ENCODE measurements around the gene GLYR1. TPM values are rescaled to one million over a fixed set of nuclear protein-coding genes. Genes with fewer than 3 reads are reported as not detected.

The GLYR1 gene
- polyA plus RNA-seq, 1 donor (not counting 4 experiments of a cell fraction or from before 2014, with no cell fraction given): 42.6 TPM

DNA sequence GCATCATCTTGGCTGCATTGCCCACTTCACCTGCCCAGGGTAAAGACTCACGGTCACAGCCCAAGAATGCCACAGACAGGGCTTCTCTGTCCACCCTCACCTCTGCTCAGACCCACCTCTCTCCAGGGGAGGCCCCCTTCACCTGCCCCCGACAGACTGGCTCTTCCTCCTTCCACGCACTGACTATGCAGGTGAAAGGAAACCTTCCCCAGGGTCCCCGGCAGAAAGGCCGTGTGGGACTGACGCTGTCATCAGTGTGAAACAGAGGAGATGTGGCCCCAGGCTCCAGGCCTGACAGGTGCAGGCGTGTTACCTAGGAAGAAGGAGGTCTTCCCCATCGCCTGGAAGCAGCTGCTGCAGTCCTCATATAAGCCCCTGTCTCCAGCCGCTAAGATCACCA lies 35.3 kb downstream of the GLYR1 start:
- no peak for FAIRE-seq
- no peaks in the 10 kb centered on the region for H3K79me2 ChIP-seq (ENCODE audit: control insufficient read depth, insufficient read depth, low read length)
- dilution Hi-C loops (cut with MboI; ENCODE audit: extremely low pct_ligation_motif_present, low sequenced_read_pairs): no loop called here
- H3K27me3 ChIP-seq (ENCODE audit: control insufficient read depth, extremely low read depth, insufficient read depth, low read length): no peaks in the 10 kb centered on the region
- H3K27ac ChIP-seq (ENCODE audit: control insufficient read depth, insufficient read depth, low read length): no peak overlapping the region
- no peak overlapping the region for H3K4me2 ChIP-seq (ENCODE audit: control insufficient read depth, extremely low read depth, insufficient read depth, low read depth, low read length)
- no peak for TF ChIP-seq EZH2 (IDR thresholded peaks at IDR 0.05; ENCODE audit: low read length)
- TF ChIP-seq, protein P1, sequence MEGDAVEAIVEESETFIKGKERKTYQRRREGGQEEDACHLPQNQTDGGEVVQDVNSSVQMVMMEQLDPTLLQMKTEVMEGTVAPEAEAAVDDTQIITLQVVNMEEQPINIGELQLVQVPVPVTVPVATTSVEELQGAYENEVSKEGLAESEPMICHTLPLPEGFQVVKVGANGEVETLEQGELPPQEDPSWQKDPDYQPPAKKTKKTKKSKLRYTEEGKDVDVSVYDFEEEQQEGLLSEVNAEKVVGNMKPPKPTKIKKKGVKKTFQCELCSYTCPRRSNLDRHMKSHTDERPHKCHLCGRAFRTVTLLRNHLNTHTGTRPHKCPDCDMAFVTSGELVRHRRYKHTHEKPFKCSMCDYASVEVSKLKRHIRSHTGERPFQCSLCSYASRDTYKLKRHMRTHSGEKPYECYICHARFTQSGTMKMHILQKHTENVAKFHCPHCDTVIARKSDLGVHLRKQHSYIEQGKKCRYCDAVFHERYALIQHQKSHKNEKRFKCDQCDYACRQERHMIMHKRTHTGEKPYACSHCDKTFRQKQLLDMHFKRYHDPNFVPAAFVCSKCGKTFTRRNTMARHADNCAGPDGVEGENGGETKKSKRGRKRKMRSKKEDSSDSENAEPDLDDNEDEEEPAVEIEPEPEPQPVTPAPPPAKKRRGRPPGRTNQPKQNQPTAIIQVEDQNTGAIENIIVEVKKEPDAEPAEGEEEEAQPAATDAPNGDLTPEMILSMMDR (optimal IDR thresholded peaks at IDR 0.05 in 1 of 3, IDR thresholded peaks at IDR 0.05 in 1 of 3, conservative IDR thresholded peaks at IDR 0.05 in 1 of 3; ENCODE audit: extremely low read depth in 1 of 3, insufficient read depth in 2 of 3, low read length in 3 of 3): no peak
- no peak overlapping the region for H3K9ac ChIP-seq (ENCODE audit: control insufficient read depth, extremely low read depth, insufficient read depth, low read length)
- H2AFZ ChIP-seq (ENCODE audit: control insufficient read depth, low read length): no peak overlapping the region
- H3K4me1 ChIP-seq (ENCODE audit: control insufficient read depth, extremely low read depth, insufficient read depth, low read length): peaks cover 2% of the 10 kb centered on the region
- no peaks in the 10 kb centered on the region for H3K9me3 ChIP-seq (ENCODE audit: control insufficient read depth, low read depth, low read length)
- H3K36me3 ChIP-seq (ENCODE audit: control insufficient read depth in 2 of 2, extremely low read depth in 1 of 2, insufficient read depth in 2 of 2, low read length in 2 of 2): peaks cover 21 to 34% of the 10 kb centered on the region in 2 experiments
- no peaks in the 10 kb centered on the region for H3K9me1 ChIP-seq (ENCODE audit: control insufficient read depth, extremely low read depth, insufficient read depth, low read length)
- no peaks in the 10 kb centered on the region for H4K20me1 ChIP-seq (ENCODE audit: control insufficient read depth, extremely low read depth, insufficient read depth, low read length)
- H3K4me3 ChIP-seq (ENCODE audit: control insufficient read depth in 2 of 3, extremely low read depth in 1 of 3, insufficient read depth in 2 of 3, low read depth in 1 of 3, low read length in 3 of 3): no peak overlapping the region
- no peak for DNase-seq (ENCODE audit: low read depth, low spot score)

- TF ChIP-seq EZH2 (IDR thresholded peaks at IDR 0.05; ENCODE audit: low read length): no peak
- TF ChIP-seq, protein P1 (optimal IDR thresholded peaks at IDR 0.05 in 1 of 3, IDR thresholded peaks at IDR 0.05 in 1 of 3, conservative IDR thresholded peaks at IDR 0.05 in 1 of 3; ENCODE audit: extremely low read depth in 1 of 3, insufficient read depth in 2 of 3, low read length in 3 of 3): no peak
- no peaks in the 10 kb centered on the region for H3K27me3 ChIP-seq (ENCODE audit: control insufficient read depth, extremely low read depth, insufficient read depth, low read length)
- no peaks in the 10 kb centered on the region for H3K9me1 ChIP-seq (ENCODE audit: control insufficient read depth, extremely low read depth, insufficient read depth, low read length)
- H3K9me3 ChIP-seq (ENCODE audit: control insufficient read depth, low read depth, low read length): no peaks in the 10 kb centered on the region
- no peak for DNase-seq (ENCODE audit: low read depth, low spot score)
- H3K9ac ChIP-seq (ENCODE audit: control insufficient read depth, extremely low read depth, insufficient read depth, low read length): no peak overlapping the region
- peaks cover 21 to 34% of the 10 kb centered on the region in 2 experiments for H3K36me3 ChIP-seq (ENCODE audit: control insufficient read depth in 2 of 2, extremely low read depth in 1 of 2, insufficient read depth in 2 of 2, low read length in 2 of 2)
- no peaks in the 10 kb centered on the region for H4K20me1 ChIP-seq (ENCODE audit: control insufficient read depth, extremely low read depth, insufficient read depth, low read length)
- no peaks in the 10 kb centered on the region for H3K79me2 ChIP-seq (ENCODE audit: control insufficient read depth, insufficient read depth, low read length)
- no peak overlapping the region for H3K4me2 ChIP-seq (ENCODE audit: control insufficient read depth, extremely low read depth, insufficient read depth, low read depth, low read length)
- no peak for FAIRE-seq
- dilution Hi-C loops (cut with MboI; ENCODE audit: extremely low pct_ligation_motif_present, low sequenced_read_pairs): no loop called here
- H3K4me3 ChIP-seq (ENCODE audit: control insufficient read depth in 2 of 3, extremely low read depth in 1 of 3, insufficient read depth in 2 of 3, low read depth in 1 of 3, low read length in 3 of 3): no peak overlapping the region
- H3K27ac ChIP-seq (ENCODE audit: control insufficient read depth, insufficient read depth, low read length): no peak overlapping the region
- H3K4me1 ChIP-seq (ENCODE audit: control insufficient read depth, extremely low read depth, insufficient read depth, low read length): peaks cover 2% of the 10 kb centered on the region
- no peak overlapping the region for H2AFZ ChIP-seq (ENCODE audit: control insufficient read depth, low read length)
These were observed 35.8 kb downstream of the GLYR1 start for GRCh38 chr16:4811242-4811641.
